PC-3 (cell line): ENCODE results near the gene ILK. TPM values are rescaled to one million over a fixed set of nuclear protein-coding genes. Genes with fewer than 3 reads are reported as not detected.

Experiments used
- ATAC-seq: fragments of 200-7000 bp; cut with Tn5 transposase; 2 replicates; pipeline ENCODE4 v1.9.1; 2020; ENCODE audit warnings: mild to moderate bottlenecking, moderate library complexity
- BruUV-seq: library from RNA; stranded (reverse); fragments of 400-500 nt; replicated peaks from 2 replicates; lab custom pipeline; 2021; lab: Mats Ljungman, UMichigan
- CTCF ChIA-PET: fragments of 300-600 bp; sonication (Branson Sonifier 250); formaldehyde crosslinking; loops from one replicate; lab custom pipeline; 2022; ENCODE audit warnings: antibody characterized with exemption; lab: Charles Lee
- POLR2A ChIA-PET: fragments of 300-600 bp; sonication (Branson Sonifier 250); formaldehyde crosslinking; loops from one replicate; lab custom pipeline; 2022; ENCODE audit warnings: antibody characterized with exemption; ENCODE audit not compliant: unreplicated experiment; lab: Charles Lee
- DNase-seq: peaks from one replicate; pipeline ENCODE4 v3.0.0-alpha.2; 2015
- H2AFZ ChIP-seq: fragments of 300-600 bp; sonication (generic); 2 replicates; pipeline ENCODE4 v1.6.0; 2016; ENCODE audit warnings: antibody characterized with exemption, low read length
- H3F3A ChIP-seq: fragments of 300-600 bp; sonication (generic); one replicate; pipeline ENCODE4 v1.6.0; 2017; ENCODE audit warnings: antibody characterized with exemption, low read length, control low read depth, mild to moderate bottlenecking; ENCODE audit not compliant: unreplicated experiment
- H3K27ac ChIP-seq: fragments of 300-600 bp; sonication (generic); 2 replicates; pipeline ENCODE4 v1.5.1; 2016; ENCODE audit warnings: mild to moderate bottlenecking, low read length
- H3K27me3 ChIP-seq: fragments of 300-600 bp; sonication (generic); 2 replicates; pipeline ENCODE4 v1.6.1; 2016; ENCODE audit warnings: low read length, mixed read lengths
- H3K36me3 ChIP-seq: fragments of 300-600 bp; sonication (generic); 2 replicates; pipeline ENCODE4 v1.6.1; 2016; ENCODE audit warnings: low read depth, mixed run types, low read length, mixed read lengths
- H3K4me1 ChIP-seq: fragments of 300-600 bp; sonication (generic); 2 replicates; pipeline ENCODE4 v1.5.1; 2016; ENCODE audit warnings: low read length; ENCODE audit not compliant: insufficient read depth
- H3K4me2 ChIP-seq: fragments of 300-600 bp; sonication (generic); 2 replicates; pipeline ENCODE4 v1.6.0; 2016; ENCODE audit warnings: low read length
- H3K4me3 ChIP-seq: fragments of 300-600 bp; sonication (generic); 2 replicates; pipeline ENCODE4 v1.5.1; 2016; ENCODE audit warnings: mild to moderate bottlenecking, low read length, mixed read lengths
- H3K79me2 ChIP-seq: fragments of 300-600 bp; sonication (generic); 2 replicates; pipeline ENCODE4 v1.6.1; 2017; ENCODE audit warnings: low read length, mixed read lengths
- H3K9ac ChIP-seq: fragments of 300-600 bp; sonication (generic); 2 replicates; pipeline ENCODE4 v1.6.0; 2016; ENCODE audit warnings: mild to moderate bottlenecking, low read length
- H3K9me2 ChIP-seq: fragments of 300-600 bp; sonication (generic); replicated peaks from 2 replicates; pipeline ENCODE4 v1.6.1; 2016; ENCODE audit warnings: mixed run types, low read length, mixed read lengths
- H3K9me3 ChIP-seq: fragments of 300-600 bp; sonication (generic); 2 replicates; pipeline ENCODE4 v1.6.1; 2016; ENCODE audit warnings: low read length, mixed read lengths
- H4K20me1 ChIP-seq: fragments of 300-600 bp; sonication (generic); 2 replicates; pipeline ENCODE4 v1.6.1; 2016; ENCODE audit warnings: low read length, mixed read lengths
- CTCF ChIP-seq: fragments of 300-600 bp; sonication (generic); conservative IDR thresholded peaks from 2 replicates; pipeline ENCODE4 v1.5.1; 2017; ENCODE audit warnings: antibody characterized with exemption, low read depth, mild to moderate bottlenecking, low read length
- EZH2 ChIP-seq: fragments of 300-600 bp; sonication (generic); IDR thresholded peaks from one replicate; pipeline ENCODE4 v1.6.1; 2017; ENCODE audit warnings: antibody characterized with exemption, mild to moderate bottlenecking, low read length; ENCODE audit not compliant: unreplicated experiment
- EZH2phosphoT487 ChIP-seq: fragments of 300-600 bp; sonication (generic); IDR thresholded peaks from 2 replicates; pipeline ENCODE4 v1.6.1; 2018; ENCODE audit warnings: mild to moderate bottlenecking, antibody characterized with exemption, low read length, borderline replicate concordance
- intact Hi-C: fragments of 100-400 bp; cut with micrococcal nuclease; formaldehyde crosslinking; loops from 2 replicates; pipeline ENCODE4 v1.9.0; 2023
- total RNA-seq: library from RNA; depleted of rRNA; stranded (reverse); fragments of >200 nt; gene quantifications from 2 replicates; pipeline ENCODE4 v1.2.3, GENCODE V29; 2014

The ILK gene
- total RNA-seq, 1 experiment from 2014 or later, result 73.9 TPM

DNA sequence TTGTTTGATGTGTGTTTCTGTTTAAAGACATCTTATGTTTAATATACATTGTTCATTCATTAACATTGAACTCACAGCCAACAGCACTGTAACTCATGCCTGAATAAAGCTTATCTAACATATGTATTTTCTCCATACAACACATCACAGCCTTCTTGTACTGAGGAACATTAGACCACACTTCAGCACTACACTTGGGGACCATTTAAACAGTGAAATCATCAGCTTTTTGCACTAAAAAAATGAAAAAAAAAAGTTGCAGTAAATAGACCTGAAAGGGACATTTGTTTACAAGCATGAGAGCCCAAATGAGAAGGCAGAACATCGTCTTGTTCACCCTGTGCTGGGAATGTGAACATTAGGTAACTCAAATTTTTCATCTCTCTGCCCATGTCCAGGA is 31.0 kb downstream of the ILK start:
- ChIA-PET POLR2A (no interaction called here), CTCF (no interaction called here)
- Histone ChIP-seq H3K9ac (no peak overlapping the region), H3K4me3 (no peak overlapping the region), H4K20me1 (no peaks in the 10 kb centered on the region), H3K4me2 (no peak overlapping the region), H3K4me1 (no peaks in the 10 kb centered on the region), H2AFZ (no peak overlapping the region), H3K27ac (no peak overlapping the region), H3K27me3 (no peaks in the 10 kb centered on the region), H3K9me3 (no peaks in the 10 kb centered on the region), H3K79me2 (no peaks in the 10 kb centered on the region), H3K36me3 (no peaks in the 10 kb centered on the region), H3F3A (no peaks in the 10 kb centered on the region), H3K9me2 (no peaks in the 10 kb centered on the region)
- intact Hi-C loops, result no loop called here
- ATAC-seq, result no peak
- BruUV-seq, result no TSS peak
- TF ChIP-seq EZH2, result no peak
- TF ChIP-seq CTCF, result no peak
- TF ChIP-seq EZH2phosphoT487, result no peak
- no peak for DNase-seq

GRCh38 chr11:6635082-6635932 is 31.7 kb downstream of the ILK start:
- CTCF ChIA-PET, result no interaction called here
- ATAC-seq, result no peak

More at GRCh38 chr11:6635082-6635932, 31.7 kb downstream of the ILK start:
- no peak overlapping the region for H3K4me2 ChIP-seq
- BruUV-seq, result no TSS peak
- no peak for DNase-seq
- no peaks in the 10 kb centered on the region for H4K20me1 ChIP-seq
- H3F3A ChIP-seq, result no peaks in the 10 kb centered on the region
- H3K9me2 ChIP-seq, result no peaks in the 10 kb centered on the region
- no peak overlapping the region for H2AFZ ChIP-seq
- H3K9me3 ChIP-seq, result no peaks in the 10 kb centered on the region
- no peak overlapping the region for H3K9ac ChIP-seq
- no peaks in the 10 kb centered on the region for H3K4me1 ChIP-seq
- H3K79me2 ChIP-seq, result no peaks in the 10 kb centered on the region
- TF ChIP-seq EZH2phosphoT487 (no peak), EZH2 (no peak), CTCF (no peak)
- intact Hi-C loops, result no loop called here
- POLR2A ChIA-PET, result no interaction called here
- no peaks in the 10 kb centered on the region for H3K27me3 ChIP-seq
- H3K4me3 ChIP-seq, result no peak overlapping the region
- H3K36me3 ChIP-seq, result no peaks in the 10 kb centered on the region
- no peak overlapping the region for H3K27ac ChIP-seq
